Stimulated activated CD8-positive, alpha-beta memory T cell treated with anti-CD3 and anti-CD28 coated beads, Interleukin-15, amount 100 ng/mL, for 4 hours (primary cell): Measurements from ENCODE around the gene GPR176.

ENCODE experiments used
- DNase-seq, 2 donors: peaks; one replicate each; pipeline ENCODE4 v3.0.0-alpha.2; 2020; ENCODE audit warnings: low read depth in 2 of 2

Gene GPR176

GRCh38 chr15:39807791-39808190 lies 112.3 kb downstream of the GPR176 start:
- no peak for DNase-seq

GRCh38 chr15:39804026-39804425 lies 116.0 kb downstream of the GPR176 start:
- DNase-seq, result no peak

DNA sequence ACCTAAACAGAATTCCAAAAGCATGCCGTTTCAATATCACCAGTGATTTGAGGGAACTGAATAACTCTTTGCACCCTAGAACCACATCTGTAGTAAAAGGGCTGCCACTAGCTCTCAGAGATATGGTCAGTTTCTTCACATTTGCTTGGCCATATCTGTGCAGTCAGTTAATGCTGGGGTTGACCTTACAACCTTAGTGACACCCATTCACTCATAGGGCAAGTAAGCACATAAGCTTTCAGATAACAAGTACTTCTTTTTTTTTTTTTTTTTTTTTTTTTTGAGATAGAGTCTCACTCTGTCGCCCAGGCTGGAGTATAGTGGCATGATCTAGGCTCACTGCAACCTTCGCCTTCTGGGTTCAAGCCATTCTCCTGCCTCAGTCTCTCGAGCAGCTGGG lies 117.0 kb downstream of the GPR176 start:
- DNase-seq, result no peak

DNA sequence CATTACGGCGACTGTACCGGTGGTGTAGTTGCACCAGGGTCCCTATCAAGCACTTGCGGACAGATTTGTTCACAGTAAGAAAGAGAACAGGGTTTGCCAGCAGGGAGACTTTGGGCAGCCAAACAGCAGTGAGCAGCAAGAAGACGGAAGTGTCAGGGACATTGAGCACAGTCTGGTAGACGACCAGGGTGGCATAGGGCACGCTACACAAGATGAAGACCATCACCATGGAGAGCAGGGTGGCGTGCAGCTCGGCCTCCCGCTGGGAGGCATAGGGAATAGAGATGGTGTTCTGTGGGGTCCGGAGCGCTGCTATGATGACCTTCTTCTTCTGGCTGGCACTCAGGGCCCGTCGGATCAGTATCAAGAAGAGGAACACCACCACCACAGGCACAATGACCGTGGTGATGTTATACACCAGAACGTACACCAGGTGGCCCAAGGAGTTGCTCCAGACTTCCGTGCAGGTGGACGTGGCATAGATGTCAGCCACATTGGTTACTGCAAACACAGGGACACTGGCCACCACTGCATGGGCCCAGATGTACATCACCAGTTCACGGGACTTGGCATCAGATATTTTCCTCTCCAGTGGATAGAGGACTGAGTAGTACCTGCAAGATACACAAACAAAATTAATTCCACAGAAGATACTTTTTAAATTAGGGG lies 118.3 kb downstream of the GPR176 start:
- DNase-seq, result no peak

- DNase-seq, result no peak
These were observed 120.5 kb downstream of the GPR176 start for GRCh38 chr15:39799552-39800011.

GRCh38 chr15:39798382-39798781 lies 121.7 kb downstream of the GPR176 start:
- no peak for DNase-seq

DNA sequence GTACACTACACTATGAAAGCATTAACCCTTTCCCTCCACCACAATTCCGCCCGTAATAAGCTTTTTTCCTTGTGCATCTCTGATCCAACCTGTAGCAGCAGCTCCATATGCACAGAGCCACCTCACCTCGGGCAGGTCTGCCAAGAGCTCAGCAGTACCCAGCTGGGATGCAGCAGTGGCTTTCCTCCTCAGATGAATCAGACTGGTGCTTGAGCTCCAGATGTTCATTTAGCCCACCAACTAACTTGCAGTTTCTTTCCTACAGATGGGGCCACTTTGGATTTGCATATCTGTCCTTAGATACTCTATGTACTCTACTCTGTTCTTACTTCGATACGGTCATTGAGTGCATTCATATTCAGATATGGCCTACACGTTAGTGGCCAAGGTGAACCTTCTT lies 122.7 kb downstream of the GPR176 start:
- DNase-seq, result no peak

- DNase-seq, result no peak
These were observed 123.5 kb downstream of the GPR176 start for GRCh38 chr15:39796601-39797000.

DNA sequence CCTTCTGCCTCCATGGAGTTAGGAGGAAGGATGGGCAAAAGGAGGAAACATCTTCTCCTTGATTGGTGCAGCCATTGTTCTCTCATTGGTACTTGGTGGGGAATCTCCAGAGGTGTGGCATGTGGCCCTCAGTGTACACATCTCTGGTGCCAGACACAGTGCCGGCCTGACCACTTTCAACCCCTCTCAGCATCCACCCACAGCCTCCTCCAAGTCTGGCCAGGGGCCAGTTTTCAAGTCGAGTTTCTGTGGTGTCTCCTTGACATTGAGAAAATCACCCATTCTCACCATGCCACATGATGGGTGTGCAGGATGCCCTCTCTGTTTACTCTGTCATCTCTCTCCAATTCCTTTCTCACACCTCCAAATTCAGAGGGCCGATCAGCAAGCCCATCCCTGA lies 124.6 kb downstream of the GPR176 start:
- no peak for DNase-seq

GRCh38 chr15:39794954-39795353 lies 125.1 kb downstream of the GPR176 start:
- no peak for DNase-seq

DNA sequence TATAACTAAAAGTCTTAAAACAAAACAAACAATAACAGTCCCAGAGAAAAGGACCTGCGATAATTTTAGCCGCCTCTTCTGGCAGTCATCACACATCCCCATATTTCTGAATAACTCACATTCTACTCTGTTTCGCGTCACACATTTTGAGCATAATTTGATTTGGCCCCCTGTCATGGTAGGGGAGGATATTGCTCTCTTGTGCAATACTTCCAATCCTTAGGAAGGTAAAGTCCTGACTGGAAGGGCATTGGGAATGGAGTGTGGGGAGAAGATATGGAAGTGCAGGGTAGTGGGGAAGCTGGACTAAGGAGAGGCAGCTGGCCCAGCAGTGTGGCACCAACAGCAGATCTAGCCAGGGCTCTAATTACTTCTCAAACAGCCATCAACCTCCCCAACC lies 126.1 kb downstream of the GPR176 start:
- DNase-seq, result no peak

DNA sequence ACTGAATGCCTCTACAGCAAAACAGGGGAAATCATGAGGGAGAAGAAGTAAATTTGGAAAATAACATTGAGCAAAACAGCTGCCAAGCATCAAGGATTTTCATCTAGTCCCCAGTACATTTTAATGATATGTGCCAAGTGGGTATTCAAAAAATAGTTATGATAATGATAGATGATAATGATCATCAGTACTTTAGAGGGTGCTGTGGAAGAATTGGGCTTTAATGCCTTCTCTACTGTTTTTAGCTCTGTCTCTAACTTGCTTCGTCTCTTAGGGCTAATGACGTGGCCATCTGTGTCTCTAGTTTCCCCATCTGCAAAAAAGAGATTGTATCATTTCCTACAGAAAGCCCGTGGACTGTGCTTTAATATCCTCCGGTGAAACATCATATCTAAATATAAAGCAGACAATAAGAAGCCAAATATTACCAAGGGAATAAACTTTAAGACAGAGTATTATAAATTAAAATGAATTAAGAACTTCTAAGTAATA lies 127.2 kb downstream of the GPR176 start:
- DNase-seq, result no peak

DNA sequence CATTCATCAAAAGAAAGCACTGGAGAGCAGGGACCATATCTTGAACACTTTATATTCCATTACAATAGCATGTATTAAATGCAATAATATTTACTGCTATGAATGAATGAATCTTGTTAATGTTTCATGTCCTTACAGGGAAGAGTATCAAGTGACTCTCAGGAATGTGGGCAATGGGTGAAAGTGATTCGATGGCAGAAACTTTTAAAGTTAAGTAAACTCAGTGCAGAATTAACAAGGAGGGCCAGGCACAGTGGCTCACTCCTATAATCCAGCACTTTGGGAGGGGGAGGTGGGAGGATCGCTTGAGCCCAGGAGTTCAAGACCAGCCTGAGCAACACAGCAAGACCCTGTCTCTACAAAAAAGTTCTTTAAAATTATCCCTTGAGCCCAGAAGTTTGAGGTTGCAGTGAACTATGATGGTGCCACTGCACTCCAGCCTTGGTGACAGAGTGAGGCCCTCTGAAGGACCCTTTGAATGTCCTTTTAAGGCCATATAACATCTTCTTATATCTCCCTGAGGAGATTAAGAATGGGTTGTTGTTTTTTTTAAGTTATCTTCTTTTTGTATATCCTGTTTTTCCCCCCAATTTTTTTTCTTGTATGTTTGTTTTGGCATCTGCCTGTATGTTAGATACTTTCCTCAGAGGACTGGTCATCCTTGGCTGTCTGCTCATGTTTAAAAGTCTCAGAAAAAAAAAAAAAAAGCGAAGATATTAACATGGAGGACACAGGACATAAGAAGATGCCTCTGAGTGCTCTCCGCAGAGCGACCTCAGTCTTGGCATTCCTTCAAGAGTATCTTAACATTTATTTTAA lies 127.8 kb downstream of the GPR176 start:
- no peak for DNase-seq

- no peak for DNase-seq
These were observed 130.3 kb downstream of the GPR176 start for GRCh38 chr15:39789736-39790135.

GRCh38 chr15:39788800-39789565 lies 131.1 kb downstream of the GPR176 start:
- no peak for DNase-seq

- no peak for DNase-seq
These were observed 132.0 kb downstream of the GPR176 start for GRCh38 chr15:39788108-39788507.

- no peak for DNase-seq
These were observed 132.6 kb downstream of the GPR176 start for GRCh38 chr15:39787479-39787878.

DNA sequence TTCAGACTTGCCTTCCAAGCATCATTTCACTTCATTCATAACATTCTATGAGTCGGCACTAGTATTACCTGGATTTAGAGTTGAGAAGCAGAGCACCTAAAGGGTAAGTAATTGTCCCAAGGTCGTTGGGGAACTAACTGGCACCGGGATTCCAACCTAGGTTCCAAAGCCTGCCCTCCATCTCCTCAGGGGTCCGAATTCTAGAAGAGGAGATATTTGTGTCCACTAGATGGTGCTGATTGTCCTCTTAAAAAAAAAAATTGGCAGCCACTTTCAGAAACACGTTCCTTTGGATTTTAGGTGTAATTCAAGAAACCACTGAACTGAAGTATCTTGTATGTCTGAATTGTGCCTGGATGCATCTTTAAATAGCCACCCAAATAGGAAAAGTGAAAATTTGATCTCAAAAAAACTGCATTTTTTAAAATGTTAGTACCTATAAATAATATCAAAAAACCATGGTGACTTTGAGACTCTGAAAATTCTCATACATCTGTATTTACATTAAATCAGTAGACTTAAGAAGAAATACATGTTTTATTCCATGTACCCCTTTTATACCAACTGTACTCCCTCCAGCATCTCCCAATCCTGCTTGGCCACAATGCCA lies 133.5 kb downstream of the GPR176 start:
- no peak for DNase-seq

GRCh38 chr15:39785841-39786240 lies 134.2 kb downstream of the GPR176 start:
- DNase-seq, result no peak

DNA sequence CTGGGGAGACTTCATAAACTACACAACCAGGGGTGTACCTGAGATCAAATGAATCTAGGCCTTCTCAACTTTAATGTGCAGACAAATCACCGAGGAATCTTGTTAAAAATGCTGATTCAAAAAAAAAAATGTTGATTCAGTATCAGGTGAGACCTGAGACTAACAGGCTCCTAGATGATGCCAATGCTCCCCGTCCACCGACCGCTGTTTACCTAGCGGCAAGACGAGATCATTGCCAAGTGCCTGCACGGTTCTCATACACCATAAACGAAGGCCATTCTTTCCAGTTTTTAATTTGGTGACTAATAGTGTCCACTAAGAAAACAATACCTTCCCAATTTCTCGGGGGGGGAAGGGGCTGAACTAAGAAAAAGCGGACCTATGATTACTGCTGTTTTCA lies 134.9 kb downstream of the GPR176 start:
- no peak for DNase-seq

DNA sequence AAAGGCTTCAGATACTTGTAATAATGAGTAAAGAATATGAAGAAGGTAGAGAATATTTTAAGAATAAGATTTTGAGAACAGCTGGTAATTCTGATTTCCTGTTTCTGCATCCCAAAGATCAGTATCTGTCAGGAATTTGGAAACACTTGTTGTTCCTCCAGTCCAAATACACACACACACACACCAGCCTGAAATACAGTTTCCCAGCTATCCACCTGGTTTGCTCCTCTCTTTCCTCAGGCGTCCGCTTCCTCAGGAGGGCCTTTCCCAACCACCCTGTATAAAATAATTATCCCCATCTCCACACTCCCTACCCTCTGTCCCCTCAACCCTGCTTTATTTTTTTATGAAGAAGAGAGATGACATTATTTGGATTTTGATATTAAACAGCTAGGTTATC lies 135.4 kb downstream of the GPR176 start:
- no peak for DNase-seq

DNA sequence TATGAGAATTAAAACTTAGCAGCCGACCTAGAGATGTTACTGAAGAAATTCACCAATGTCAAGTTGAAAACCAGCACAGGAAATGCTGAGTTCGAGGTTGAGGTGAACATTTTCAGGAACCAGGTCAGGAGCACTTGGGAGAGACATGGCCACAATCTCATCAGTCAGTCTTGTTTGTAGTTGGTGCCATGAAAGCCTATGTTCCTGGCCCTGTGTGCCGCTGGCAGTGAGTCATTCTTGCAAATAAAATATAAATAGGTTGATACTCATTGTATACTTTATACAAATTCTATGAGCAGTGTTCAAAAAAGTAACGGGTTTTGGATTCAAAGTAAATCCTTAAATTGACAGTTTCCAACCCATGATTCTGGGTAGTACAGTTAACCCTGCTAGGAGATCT lies 135.9 kb downstream of the GPR176 start:
- DNase-seq, result no peak
